GM21526 (cell line): ENCODE results near the gene PRSS2.
A peak's percentile ranks its signal among the peaks of the same experiment; 100 is the strongest.

Source experiments
- ATAC-seq: cut with Tn5 transposase; IDR thresholded peaks from one replicate; pipeline ENCODE4 v1.9.1; 2021; ENCODE audit warnings: moderate library complexity; ENCODE audit not compliant: unreplicated experiment, low FRiP score

PRSS2 gene

GRCh38 chr7:142784716-142785115 lies 13.9 kb downstream of the PRSS2 start:
- ATAC-seq: no peak

- no peak for ATAC-seq
These were observed 15.1 kb downstream of the PRSS2 start for GRCh38 chr7:142785841-142786250.

DNA sequence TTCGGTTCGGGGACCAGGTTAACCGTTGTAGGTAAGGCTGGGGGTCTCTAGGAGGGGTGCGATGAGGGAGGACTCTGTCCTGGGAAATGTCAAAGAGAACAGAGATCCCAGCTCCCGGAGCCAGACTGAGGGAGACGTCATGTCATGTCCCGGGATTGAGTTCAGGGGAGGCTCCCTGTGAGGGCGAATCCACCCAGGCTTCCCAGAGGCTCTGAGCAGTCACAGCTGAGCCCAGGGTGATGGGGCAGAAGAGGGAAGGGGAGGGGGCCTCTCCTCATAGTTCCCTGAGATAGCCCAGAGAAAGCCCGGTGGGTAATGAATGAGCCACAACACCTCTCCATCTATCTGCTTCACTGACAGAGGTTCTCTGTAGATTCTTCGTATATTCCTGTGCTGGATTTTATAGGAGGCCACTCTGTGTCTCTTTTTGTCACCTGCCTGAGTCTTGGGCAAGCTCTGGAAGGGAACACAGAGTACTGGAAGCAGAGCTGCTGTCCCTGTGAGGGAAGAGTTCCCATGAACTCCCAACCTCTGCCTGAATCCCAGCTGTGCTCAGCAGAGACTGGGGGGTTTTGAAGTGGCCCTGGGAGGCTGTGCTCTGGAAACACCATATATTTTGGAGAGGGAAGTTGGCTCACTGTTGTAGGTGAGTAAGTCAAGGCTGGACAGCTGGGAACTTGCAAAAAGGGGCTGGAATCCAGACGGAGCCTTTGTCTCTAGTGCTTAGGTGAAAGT lies 16.4 kb downstream of the PRSS2 start:
- no peak for ATAC-seq

- ATAC-seq: no peak
These were observed 17.0 kb downstream of the PRSS2 start for GRCh38 chr7:142787783-142788182.

- no peak for ATAC-seq
These were observed 17.8 kb downstream of the PRSS2 start for GRCh38 chr7:142788303-142789289.

DNA sequence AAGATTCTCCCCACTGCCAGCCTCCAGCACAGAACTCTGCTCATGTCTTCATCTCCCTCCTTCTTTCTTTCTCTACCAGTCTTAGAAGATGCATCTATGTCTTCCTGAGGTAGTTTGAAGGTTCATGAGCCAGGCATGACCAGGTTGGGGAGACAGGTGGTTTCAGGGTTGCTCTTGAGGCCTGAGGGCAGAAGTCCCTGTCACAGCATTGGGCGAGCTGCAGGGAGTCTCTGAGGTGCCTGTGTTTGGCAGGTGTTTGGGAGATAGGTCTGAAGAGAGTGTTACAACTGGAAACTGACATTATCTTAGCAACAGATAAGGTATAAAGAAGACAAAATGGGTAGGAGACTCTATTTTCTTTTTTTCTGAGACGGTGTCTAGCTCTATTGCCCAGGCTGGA lies 18.7 kb downstream of the PRSS2 start:
- ATAC-seq: no peak

- no peak for ATAC-seq
These were observed 19.3 kb downstream of the PRSS2 start for GRCh38 chr7:142790056-142790455.

DNA sequence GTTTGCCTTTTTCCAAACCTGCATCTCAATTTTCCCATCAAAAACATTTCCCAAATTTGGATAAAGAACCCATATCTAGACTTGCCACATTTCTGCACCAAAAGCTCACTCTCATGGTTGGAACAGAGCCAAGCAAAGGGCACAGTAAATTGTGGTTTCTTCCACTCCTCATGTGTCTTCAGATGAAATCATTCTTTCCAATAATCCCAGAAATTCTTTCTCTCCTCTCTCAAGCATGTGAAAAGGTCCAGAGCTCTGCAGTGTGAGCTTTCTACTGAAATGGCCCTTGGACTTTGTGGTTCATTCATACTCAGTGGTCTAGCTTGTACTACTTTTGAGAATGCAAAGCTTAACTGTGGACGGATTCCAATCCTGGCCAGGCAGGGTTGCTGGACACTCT lies 19.8 kb downstream of the PRSS2 start:
- ATAC-seq: no peak

- ATAC-seq: no peak
These were observed 20.7 kb downstream of the PRSS2 start for GRCh38 chr7:142791502-142791901.

- ATAC-seq: no peak
These were observed 21.4 kb downstream of the PRSS2 start for GRCh38 chr7:142792129-142792528.

GRCh38 chr7:142792593-142792992 lies 21.8 kb downstream of the PRSS2 start:
- ATAC-seq: no peak

GRCh38 chr7:142793156-142793555 lies 22.4 kb downstream of the PRSS2 start:
- no peak for ATAC-seq

GRCh38 chr7:142795339-142795863 lies 24.6 kb downstream of the PRSS2 start:
- no peak for ATAC-seq

- peak; percentile 3 for ATAC-seq
These were observed 25.3 kb downstream of the PRSS2 start for GRCh38 chr7:142796001-142796500.

- ATAC-seq: peak; percentile 37
These were observed 26.0 kb downstream of the PRSS2 start for GRCh38 chr7:142796501-142797390.

- ATAC-seq: peak; percentile 36
These were observed 26.9 kb downstream of the PRSS2 start for GRCh38 chr7:142797391-142798377.

- ATAC-seq: no peak
These were observed 28.0 kb downstream of the PRSS2 start for GRCh38 chr7:142798451-142799436.

GRCh38 chr7:142799437-142799835 lies 28.7 kb downstream of the PRSS2 start:
- ATAC-seq: no peak
